Activated naive CD4-positive, alpha-beta T cell treated with Interleukin-2 at 50 U/mL for 16 hours (primary cell): Measurements from ENCODE around the gene AK8.

Experiments used
- DNase-seq: peaks from one replicate; pipeline ENCODE4 v3.0.0-alpha.2; 2020

AK8 gene

GRCh38 chr9:132769906-132770769 lies 107.9 kb downstream of the AK8 start:
- DNase-seq = peak; percentile 65

GRCh38 chr9:132768932-132769905 lies 108.9 kb downstream of the AK8 start:
- peak; percentile 67 for DNase-seq

GRCh38 chr9:132763574-132763973 lies 114.5 kb downstream of the AK8 start:
- DNase-seq = no peak

GRCh38 chr9:132762896-132763295 lies 115.2 kb downstream of the AK8 start:
- no peak for DNase-seq

GRCh38 chr9:132761602-132762001 lies 116.5 kb downstream of the AK8 start:
- no peak for DNase-seq

- no peak for DNase-seq
Observed at GRCh38 chr9:132760057-132760456, 118.0 kb downstream of the AK8 start.

- DNase-seq = no peak
Observed at GRCh38 chr9:132757016-132757415, 121.1 kb downstream of the AK8 start.

- DNase-seq = no peak
Observed at GRCh38 chr9:132756214-132756845, 121.8 kb downstream of the AK8 start.

- no peak for DNase-seq
Observed at GRCh38 chr9:132755096-132755495, 123.0 kb downstream of the AK8 start.

GRCh38 chr9:132754236-132754635 lies 123.8 kb downstream of the AK8 start:
- DNase-seq = no peak

GRCh38 chr9:132753593-132753880 lies 124.5 kb downstream of the AK8 start:
- DNase-seq = no peak

- no peak for DNase-seq
Observed at GRCh38 chr9:132752877-132753592, 125.0 kb downstream of the AK8 start.

- no peak for DNase-seq
Observed at GRCh38 chr9:132750668-132751067, 127.4 kb downstream of the AK8 start.

GRCh38 chr9:132749306-132749705 lies 128.8 kb downstream of the AK8 start:
- no peak for DNase-seq

- DNase-seq = no peak
Observed at GRCh38 chr9:132748450-132748849, 129.6 kb downstream of the AK8 start.

GRCh38 chr9:132745756-132746709 lies 132.1 kb downstream of the AK8 start:
- DNase-seq = no peak

GRCh38 chr9:132744881-132745755 lies 133.0 kb downstream of the AK8 start:
- DNase-seq = no peak

GRCh38 chr9:132743931-132744479 lies 134.1 kb downstream of the AK8 start:
- DNase-seq = no peak

- no peak for DNase-seq
Observed at GRCh38 chr9:132742821-132743311, 135.2 kb downstream of the AK8 start.
